SKM-1 treated with dmso at 0.1 percent for 144 hours (cell line): ENCODE results near the gene RAD51B.

ENCODE experiments used
- DNase-seq: peaks from one replicate; lab custom pipeline; 2025; ENCODE audit not compliant: unreplicated experiment; lab: John Stamatoyannopoulos, UW

RAD51B gene

DNA sequence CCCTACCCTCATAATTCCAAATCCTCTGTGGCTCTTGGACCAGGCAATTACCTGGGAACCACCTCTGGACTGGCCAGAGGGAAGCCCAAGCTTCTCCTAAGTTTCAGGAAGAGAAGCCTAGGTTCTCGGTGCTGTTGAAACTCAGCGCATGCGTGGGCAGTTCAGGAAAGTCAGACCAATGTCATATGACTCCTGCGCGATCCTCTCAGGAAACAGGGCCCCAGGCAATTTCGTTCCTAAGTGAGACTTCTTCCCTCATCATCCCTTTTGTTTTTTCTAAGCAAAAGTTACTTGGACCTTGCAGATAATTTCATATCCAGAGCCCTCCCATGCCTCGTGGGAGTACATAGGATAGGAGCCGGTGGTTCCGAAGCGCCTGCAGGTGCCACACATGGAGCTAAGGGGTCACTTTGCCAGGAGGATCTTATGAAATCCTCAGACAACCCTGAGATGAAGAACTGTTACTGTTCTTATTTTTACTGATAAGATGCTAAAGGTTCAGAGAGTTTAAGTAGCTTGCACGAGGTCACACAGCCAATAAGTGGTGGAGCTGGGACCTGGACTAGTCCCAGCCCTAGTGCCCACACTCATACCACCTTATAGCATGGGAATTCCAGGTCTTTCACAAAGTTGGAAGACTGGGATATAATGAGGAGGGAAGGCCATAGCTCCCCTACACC is 805.1 kb downstream of the RAD51B start:
- no peak for DNase-seq

DNA sequence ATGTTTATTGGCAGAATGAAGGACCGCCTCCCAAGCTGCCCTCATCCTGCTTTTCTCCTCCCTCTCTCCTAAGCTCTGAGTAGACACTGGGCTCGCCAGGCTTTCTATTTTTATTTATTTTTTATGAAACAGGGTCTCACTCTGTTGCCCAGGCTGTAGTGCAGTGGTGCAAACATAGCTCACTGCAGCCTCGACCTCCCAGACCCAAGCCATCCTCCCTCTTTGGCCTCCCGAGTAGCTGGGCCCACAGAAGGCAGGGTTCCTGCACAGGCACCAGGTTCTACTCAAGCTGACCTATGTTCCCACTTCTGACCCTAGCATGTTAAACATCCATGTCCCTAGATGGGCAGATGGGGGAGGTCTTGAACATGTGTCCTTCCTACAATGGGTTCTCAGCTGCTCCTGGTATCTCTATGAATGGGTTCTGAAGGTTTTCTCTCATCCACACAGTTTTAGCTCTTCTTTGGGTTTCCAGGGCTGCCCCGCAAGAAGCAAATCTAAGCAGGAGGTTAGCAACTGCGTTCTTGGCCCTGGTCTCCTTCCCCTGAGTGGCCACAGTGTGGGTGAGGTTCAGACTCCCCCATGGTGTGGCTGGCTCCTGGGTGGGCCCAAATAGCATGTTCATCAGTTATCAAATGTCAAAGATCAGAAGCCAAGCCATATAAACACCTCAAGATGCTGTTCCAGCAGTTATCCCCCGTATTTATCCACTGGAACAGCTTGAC is 805.9 kb downstream of the RAD51B start:
- no peak for DNase-seq

- DNase-seq: no peak
Observed at GRCh38 chr14:68626386-68626785, 806.8 kb downstream of the RAD51B start.

DNA sequence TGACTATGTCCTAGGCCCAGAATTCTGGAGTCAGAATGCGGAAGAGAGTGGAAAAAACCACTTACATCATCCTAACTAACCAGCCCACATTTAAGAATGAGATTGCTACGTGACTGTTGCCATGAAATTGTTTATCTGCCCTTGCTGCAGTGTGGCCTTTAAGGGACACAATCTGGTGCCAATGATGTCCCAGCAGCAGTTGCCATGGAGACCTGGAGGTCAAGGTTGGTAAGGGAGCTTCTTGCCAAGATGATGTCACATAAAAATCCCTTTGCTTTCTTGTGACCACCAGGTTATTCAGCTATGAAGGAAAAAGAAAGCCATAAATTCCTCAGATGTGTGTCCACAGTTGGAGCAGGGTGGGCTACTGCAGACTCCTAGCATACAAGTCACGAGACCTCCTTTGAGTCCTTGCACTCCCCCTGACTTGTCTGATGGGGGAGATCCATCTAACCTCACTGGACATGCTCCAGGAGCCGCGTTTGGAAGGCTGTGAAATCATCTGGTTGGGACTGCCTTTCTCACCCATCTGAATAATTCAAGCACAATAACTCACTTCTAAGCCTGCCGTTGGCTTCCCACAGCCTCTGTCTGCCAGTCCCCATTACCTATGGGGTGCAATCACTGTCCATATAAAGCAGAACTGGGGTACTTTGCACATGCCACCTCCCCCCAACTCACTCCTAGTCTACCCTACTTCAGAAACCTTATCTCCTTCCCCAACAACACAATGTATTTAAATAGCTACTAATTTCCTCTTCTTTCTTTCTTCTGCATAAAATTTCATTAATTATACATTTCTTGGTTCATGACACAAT is 807.7 kb downstream of the RAD51B start:
- no peak for DNase-seq

DNA sequence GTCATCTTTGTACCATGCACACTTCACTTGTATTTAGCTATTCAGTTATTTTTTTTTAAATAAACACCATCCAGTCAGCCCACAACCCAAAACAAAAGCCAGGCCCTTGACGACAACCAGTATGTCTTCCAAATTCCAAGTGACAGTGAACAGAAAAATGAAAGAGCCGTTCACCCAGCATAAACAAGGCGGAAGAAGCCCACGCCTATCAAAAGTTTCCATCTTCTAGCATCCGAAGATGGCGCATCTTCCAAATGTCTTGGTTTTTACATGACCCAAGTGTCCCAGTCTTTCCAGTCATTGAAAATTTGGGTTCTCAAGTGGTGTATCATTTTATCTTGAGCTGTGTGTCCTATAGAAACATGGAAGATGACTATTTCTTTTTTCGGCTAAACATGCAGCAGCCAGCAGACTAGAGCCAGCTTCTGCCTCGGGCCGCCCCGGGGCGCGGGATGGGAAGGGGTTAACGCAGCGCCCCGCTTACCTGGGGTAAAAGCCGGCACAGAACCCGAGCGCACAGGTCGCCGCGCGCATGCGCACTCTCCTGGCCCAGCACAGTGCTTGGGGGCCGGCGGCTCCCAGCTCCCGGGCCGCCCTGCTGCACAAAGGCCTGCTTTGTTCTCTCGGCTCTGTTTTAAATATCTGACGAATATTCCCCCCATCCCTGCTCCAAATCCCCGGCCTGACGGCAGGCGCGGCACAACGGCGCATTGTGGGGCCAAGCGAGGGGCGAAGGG is 808.5 kb downstream of the RAD51B start:
- DNase-seq: no peak

DNA sequence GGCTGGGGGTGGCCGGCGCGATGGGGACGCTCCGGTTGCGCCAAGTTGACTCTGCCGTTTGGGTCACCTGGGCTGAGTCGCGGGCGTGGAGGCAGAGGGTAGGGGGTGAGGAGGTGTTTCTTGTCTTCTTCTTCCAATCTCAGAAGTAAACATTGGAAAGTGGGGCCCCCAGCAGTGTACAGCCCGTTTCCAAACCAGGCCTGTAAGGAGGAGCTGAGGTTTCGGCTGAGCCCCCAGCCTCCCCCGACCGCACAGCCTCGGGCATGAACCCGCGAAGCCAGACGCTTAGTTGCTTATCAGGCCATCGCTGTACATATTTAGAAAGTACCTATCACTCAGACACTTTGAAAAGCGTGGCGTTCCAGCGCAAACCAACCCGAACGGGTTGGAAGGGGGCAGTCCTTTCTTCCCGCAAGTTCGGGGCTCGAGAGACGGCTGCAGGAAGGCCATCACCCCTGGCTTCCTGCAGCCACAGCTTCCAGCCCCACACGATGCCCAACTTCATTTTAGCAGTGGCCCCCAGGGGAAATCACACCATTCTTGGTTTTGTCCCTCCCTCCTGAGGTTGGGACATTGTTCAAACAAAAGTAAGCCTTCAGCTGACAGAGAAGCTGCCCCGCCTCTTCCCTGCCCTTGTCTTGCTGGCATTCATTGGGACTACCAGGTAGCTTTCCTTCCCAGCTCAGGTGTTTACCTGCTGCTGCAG is 809.2 kb downstream of the RAD51B start:
- no peak for DNase-seq

DNA sequence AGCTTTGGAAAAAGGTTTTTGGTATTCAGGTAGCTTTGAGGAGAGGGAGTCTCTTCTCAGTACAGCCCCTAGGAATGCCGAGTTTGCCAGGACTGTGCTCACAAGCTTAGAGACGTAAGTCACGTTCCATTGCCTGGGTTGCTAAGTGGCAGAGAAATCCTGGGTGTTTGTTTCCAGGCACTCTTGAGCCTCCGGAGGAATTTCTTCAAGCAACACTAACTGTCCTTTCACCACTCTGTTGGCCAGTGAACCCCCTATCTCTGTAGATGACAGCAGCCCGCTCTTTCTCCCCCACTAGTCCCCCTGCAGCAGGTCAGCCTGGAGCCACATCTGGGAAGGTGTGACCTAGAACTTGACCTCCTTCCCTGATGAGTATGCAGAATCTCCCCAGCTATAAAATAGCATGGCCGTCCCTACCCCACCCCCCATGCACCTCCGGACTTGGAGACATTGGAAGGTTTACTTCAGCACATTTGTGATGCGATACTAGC is 810.5 kb downstream of the RAD51B start:
- DNase-seq: no peak

DNA sequence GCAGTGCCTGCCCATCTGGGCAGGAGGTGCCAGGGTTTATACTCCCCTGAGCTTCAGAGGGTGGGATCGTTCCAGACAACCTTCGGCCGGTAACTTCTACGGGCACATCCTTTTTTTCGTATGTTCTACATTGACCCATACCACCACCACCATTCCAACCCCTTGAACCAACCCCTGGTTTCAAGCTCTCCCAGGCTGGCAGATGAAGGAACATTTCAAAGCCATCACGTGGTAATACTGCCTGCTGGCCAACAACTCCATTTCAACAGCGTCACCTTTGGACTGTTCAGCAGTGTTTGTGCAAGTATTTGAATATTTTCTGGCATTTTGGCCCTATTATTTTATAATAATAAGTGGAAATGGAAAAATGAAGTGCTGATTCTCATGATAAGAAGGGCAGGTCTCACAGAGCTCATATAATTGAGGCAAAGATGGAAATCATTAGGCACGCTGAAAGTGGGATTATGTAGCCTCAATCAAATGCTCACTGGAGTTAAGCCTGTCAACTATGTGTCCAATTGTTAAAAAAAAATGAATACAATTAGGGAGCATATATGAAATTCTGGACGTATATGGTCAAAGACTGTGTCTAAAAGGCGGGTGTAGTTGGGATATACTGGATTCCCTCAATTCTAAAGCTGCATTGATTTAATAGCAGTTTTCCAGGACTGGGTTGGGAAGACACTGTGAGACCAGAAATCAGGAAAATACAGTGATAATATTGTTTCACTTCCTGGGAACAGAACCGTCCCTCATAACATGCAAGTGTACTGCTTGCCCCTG is 811.2 kb downstream of the RAD51B start:
- DNase-seq: no peak

GRCh38 chr14:68631394-68632053 is 811.9 kb downstream of the RAD51B start:
- no peak for DNase-seq

DNA sequence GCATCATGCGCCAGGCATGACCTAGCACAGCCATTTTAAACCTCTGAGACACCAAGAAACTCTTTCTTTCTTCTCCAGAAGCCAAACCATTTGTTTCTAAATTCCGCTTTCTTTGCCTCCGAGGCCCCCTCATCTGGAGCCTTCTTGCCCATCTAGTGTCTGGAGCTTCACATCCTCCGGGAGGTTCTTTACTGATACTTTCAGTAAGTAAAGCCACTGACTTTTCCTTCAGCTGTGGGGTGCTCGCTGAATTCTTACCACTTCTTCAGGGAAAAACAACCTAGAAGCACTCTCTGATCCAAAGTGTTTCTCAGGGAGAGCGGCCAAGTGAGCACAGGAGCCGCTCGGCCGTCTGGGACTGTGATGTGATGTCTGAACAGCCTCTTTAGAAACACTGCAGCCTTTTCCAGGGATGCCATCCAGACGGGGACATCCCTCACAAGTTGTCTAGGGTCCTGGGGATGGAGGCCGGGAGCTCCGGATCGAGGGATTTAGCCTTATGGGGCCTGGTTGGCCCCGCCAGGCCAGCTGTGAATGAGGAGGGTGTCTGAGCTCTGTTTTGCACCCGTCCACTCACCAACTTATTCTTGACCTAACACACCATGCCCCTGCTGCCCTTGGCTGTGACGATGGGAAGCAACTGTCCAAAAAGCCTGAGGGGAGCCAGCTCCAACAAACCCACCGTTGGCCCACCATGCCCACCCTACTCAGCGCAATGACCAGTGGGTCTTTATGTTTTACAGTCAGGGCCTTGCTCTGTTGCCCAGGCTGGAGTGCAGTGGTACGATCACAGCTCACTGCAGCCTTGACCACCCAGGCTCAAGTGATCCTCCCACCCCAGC is 812.7 kb downstream of the RAD51B start:
- no peak for DNase-seq

GRCh38 chr14:68633131-68633991 is 813.8 kb downstream of the RAD51B start:
- no peak for DNase-seq

DNA sequence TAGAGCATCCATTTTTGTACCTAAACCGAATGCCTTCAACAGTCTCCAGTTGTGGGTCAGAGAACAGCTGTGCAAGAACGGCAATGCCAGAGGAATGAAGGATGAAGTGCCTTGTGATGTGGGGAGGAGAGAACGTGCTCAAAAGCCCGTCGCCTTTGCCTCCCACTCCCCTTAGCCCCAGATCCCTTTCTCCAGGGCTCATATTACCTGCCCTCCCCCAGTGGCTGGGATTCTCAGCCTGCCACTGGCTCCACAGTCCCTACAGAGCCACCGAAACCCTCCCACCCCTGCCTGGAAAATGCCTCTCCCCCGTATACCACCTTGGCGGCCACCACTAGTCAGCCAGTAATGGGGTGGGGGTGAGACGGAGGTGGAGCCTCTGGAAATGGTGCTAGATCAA is 814.8 kb downstream of the RAD51B start:
- DNase-seq: no peak

GRCh38 chr14:68634874-68635595 is 815.5 kb downstream of the RAD51B start:
- no peak for DNase-seq

GRCh38 chr14:68636597-68636996 is 817.0 kb downstream of the RAD51B start:
- no peak for DNase-seq

GRCh38 chr14:68637106-68638021 is 817.8 kb downstream of the RAD51B start:
- no peak for DNase-seq
